ENCODE results near the gene TMEM237.

Gene TMEM237

DNA sequence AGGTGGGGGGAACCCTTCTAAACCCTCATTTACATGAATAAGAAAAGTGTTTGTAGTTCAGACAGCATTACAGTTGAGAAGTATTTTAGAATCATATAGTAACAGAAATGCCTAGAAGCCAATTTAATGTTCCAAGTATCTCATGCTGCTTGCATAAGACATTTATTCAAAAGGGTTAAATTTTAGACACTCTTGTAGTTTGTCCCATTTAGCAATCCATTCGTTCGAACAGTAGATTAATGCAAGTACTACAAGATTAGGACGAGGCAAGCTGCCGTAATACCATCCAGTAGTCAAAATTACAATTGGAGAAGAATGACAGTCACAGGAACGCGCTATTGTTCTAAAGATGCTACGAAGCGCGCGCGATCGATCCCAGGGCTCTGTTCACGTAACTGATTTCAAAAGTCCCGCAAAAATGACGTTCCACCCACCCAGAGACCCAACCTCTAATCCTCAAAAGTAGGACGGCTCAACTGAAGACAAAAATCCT is 1.2 kb downstream of the TMEM237 start:
- no peak for DNase-seq (ENCODE audit: low read depth)

DNA sequence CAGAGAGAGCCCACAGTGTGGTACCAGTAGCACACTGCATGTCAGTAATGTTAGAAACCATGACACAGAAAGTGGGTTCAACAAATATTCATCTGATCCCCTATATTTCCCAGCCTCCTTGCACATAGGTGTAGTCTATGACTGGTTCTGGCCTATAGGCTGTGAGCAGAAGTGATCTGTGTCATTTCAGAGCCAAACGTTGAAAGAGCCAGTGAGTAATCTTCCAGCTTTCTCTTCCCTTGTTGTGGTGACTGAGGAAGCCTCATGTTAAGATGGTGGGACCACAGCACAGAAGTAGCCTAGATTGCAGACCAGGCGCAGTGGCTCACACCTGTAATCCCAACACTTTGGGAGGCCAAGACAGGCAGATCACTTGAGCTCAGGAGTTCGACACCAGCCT is 4.1 kb downstream of the TMEM237 start:
- no peak for DNase-seq (ENCODE audit: low read depth)

DNA sequence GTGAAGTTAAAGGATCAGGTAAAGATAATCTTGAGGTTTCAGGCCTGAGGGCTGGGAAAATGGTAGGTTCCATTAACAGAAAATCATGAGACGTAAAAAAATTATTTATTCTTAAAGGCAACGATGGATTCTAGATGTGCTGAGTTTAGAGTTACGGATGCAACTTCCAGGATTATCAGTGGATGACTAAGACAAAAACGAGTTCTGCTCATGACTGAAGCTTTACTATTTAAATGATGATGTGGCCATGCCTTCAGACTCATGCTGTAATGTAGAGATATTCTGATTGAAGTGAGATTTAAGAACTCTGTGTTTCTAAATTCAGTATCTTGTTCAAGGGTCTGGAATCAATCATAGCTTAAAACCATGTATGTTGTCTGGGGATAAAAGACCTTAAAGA is 5.0 kb downstream of the TMEM237 start:
- DNase-seq (ENCODE audit: low read depth), result no peak

DNA sequence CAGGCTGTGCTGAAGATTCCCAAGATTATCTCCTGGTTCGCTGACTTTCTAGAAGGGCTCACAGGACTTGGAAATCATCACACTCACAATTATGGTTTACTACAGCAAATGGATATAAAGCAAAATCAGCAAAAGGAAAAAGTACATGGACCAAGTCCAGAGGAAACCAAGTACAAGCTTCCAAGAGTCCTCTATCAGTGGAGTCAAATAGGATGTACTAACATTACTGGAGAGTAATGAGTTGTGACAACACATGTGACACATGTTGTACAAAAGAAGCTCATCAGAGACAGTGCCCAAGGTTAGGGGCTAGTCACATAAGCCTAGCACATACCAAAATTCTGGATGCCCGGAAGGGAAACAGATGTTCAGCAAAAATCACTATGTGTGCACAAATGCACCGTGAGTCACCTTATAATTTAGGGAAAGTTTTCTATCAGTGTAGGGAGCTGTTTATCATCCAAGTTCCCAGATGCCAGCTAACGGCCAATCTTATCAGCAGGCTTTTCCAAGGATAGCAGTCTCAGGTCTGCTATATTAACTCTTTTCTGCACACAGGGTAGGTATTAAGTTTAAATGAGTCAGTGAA is 9.5 kb downstream of the TMEM237 start:
- DNase-seq (ENCODE audit: low read depth), result no peak

DNA sequence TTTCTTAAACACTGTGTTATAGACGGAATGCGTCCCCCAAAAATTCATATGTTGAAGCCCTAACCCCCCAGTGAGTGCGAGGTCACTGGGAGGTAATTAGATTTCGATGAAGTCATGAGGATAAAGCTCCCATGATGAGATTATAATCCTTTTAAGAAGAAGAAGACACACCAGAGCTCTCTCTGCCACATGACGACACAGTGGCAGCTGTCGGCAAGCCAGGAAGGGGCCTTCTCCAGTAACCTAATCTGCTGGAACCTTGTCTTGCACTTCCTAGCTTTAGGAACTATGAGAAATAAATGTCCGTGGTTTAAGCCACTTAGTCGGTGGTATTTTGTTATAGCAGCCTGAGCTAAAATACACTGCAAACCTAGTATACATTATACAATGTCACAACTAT is 12.3 kb downstream of the TMEM237 start:
- DNase-seq (ENCODE audit: low read depth), result no peak

DNA sequence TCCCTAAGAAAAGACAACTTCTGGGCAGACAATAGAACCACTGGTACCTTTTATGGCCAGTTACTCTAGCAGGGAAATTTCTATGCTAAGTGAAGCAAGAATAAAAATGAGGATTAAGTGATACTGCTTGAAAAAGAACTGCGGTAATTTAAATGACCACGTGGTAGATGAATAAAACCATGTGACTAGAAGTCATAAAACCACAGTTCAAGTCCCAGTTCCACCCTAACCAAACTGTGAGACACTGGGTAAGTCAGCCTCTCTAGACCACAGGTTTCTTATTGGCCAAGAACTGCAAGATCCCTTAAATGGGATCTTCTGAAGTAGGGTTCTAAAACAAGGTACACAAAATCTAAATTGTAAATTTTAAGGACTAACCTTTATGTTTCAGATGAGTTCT is 12.7 kb downstream of the TMEM237 start:
- DNase-seq (ENCODE audit: low read depth), result no peak

DNA sequence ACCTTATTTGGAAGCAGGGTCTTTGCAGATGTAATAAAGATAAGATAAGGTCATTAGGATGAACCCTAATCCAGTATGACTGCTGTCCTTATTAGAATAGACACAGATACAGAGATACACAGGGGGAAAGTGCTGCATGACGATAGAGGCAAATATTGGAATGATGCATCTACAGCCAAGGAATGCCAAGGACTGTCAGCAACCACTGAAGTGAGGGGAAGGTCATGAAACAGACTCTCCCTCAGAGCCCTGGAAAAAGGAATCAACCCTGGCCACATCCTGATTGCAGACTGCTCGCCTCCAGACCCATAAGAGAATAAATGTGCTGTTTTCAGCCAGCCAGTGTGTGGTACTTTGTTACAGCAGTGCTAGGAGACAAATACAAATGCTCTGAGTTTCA is 14.8 kb downstream of the TMEM237 start:
- DNase-seq (ENCODE audit: low read depth), result no peak

DNA sequence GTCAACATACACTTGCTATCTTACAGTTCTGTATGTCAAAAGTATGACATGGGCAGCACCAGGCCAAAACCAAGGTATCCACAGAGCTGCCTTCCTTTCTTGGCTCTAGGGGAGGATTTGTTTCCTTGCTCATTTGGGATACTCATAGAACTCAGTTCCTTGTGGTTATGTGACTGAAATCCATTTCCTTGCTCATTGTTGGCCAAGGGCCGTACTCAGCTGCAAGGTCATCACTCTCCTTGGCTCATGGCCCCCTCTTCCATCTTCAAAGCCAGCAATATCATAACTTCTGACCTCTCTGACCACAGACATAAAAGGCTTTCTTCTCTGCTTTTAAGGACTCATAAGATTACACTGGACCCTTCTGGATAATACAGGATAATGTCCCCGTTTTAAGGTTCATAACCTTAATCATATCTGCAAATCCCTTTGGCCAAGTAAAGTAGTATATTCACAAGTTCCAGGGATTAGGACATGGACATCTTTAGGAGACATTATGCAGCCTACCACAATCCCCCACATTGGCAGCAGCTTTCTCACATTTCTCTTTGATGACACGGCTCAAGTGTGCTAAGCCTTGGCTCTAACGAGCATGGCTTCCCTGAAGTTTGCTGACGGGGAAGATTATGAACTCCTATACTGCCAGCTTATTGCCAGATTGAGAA is 20.9 kb downstream of the TMEM237 start:
- no peak for DNase-seq (ENCODE audit: low read depth)

DNA sequence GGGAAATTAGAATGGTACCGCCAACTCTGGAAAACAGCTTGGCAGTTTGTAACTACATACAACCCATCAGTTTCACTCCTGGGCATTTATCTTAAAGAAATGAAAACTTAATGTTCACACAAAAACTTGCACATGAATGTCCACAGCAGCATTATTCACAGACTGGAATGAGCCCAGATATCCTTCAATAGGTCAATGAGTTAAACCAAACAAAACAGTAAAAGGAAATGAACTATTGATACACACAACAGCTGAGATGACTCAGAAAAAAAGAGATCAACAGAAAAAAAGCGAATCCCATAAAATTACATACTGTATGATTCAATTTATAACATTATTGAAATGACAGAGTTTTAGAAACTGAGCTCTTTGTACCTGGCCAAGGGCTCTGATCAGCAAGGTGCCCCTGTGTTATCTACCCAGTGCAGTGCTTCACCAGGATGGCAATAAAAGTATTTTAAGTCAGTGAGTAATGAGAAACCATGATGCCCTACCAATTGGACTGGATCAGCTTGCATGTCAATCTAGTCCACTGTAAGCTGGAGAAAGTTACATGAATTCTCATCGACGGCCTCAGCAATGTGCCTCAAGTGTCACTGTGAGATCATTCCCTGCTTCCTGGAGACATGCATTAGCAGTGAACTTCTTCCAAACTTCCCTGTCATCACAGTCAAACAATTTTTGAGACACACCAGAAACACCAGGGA is 21.9 kb downstream of the TMEM237 start:
- DNase-seq (ENCODE audit: low read depth), result no peak

DNA sequence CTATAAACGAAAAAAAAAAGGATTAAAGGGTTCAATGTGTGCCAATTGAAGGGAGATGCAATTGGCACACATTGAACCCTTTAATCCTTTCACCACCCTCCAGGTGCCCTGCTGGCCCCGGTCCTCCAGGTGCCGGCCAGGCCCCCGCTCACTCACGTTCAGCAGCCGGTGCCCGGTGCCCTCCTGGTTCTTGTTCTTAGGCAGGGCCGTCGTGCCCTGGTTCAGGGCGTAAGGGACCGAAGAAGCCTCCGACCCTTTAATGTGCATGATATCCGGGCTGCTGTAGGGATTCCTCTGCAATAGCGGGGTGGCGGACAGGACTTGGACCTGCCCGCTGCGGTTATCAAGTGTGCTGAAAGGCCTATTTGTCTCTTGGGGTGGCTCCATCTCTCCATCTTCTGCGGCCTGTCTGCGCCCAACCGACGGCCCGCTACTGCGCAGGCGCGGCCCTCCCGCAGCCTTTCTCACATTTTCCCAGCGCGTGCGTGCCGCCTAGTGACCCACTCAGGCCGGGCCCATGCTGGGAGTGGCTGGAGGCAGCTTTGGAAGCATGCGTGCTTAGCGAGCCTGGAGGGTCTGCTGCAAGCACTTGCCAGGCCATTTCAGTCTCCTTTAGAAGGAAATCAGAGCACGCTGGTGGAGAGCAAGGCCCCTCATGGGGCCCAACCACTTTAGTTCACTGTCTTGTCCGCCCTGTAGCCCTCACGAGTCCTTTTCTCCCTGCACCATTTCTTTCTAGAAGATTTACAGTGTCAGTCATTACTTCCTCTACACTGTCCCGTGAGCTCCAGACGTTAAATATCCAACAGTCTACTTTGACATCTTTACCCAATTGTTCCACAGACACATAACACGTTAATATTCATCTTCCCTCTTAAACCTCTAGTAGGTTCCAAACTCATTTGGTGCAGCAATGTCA is 24.3 kb downstream of the TMEM237 start:
- DNase-seq (ENCODE audit: low read depth), result no peak

DNA sequence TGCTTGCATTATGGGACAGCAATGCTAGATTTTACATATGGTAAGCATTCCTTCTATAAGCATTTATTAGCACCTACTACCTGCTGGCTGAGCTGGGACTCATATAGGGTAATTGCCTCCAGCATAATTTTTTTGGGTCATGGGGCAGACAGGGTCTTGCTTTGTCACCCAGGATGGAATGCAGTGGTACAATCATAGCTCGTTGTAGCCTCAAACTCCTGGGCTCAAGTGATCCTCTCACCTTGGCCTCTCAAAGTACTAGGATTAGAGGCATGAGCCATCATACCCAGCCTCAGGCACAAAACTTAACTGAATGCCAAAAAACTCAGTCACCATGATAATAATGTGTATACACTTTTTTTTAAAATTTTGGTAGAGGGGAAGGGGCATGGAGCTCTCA is 35.3 kb downstream of the TMEM237 start:
- DNase-seq (ENCODE audit: low read depth), result no peak

DNA sequence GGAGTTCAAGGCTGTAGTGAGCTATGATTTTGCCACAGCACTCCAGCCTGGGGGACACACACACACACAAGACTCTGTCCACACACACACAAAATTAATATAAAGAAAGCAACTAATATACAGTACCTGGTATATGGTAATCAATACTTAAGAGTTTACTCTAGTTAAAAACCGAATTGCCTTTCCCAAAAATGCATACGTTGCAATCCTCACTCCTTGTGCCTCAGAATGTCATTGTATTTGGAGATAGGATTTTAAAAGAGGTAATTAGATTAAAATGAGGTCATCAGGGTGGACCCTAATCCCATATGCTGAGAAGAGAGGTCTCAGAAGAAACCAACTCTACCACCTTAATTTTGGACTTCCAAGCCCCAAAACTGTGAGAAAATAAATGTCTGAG is 35.7 kb downstream of the TMEM237 start:
- no peak for DNase-seq (ENCODE audit: low read depth)

DNA sequence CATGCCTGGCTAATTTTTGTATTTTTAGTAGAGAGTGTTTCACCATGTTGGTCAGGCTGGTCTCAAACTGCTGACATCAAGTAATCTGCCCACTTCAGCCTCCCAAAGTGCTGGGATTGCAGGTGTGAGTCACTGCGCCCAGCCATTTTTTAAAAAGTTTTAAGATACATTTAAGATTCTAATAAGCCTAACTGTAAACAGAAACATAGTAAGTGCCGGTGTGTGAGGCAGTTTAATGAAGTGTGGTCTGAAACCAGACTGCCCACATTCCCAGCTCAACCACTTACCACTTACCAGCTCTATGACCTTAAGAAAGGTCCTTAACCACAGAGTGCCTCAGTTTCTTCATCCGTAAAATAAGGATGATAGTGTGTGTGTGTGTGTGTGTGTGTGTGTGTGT is 42.4 kb downstream of the TMEM237 start:
- no peak for DNase-seq (ENCODE audit: low read depth)

DNA sequence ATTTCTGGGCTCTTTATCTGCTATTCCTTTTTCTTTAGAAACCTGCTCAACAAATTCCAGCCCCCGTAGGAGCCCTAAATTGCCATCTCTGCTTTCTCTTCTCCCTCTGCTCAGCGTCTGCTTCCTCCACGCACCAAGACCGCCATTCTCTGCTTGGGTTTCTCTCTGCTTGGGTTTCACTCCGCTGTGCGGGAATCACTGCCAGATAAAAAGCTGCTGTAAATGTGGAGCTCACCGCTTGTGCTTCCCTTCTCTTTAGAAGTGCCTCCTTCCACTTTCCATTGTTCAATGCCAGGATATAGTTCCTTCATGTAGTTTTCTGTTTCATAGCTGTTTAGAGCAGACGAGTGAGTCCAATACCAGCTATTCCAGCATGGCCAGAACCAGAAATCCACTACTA is 45.9 kb downstream of the TMEM237 start:
- no peak for DNase-seq (ENCODE audit: low read depth)

DNA sequence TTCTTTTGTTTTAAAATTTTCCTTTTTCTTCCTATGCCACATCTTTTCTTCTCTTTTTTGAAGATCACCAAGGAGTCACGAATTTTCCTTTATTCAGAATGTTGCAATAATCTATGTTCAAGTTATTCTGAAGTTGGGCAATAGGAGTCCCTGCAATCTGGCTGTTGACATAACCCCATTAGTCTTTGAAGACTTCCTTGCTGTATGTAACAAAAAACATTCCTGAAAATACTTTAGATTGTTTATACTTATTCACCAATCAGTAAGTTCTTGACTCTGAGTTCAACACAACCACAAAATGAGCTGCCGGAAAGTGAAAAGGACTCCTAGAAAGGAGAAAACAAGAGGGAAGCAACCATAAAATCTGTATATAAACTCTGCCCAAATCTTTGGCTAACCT is 62.8 kb downstream of the TMEM237 start:
- no peak for DNase-seq (ENCODE audit: low read depth)

DNA sequence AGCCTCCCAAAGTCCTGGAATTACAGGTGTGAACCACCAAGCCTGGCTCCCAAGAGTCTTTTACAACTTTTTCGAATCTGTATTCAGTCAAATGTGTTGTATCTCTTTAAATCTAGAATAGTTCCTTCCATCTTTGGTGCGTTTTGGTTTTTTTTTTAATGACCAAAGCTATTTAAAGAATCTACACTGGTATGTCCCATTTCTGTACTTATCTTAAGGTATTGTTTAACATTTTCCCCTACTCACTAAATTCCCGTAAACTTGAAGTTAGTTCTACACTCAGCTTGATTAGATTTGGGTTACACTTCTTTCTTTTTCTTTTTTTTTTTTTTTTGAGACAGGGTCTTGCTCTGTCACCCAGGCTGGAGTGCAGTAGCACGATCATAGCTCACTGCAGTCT is 63.8 kb downstream of the TMEM237 start:
- no peak for DNase-seq (ENCODE audit: low read depth)

DNA sequence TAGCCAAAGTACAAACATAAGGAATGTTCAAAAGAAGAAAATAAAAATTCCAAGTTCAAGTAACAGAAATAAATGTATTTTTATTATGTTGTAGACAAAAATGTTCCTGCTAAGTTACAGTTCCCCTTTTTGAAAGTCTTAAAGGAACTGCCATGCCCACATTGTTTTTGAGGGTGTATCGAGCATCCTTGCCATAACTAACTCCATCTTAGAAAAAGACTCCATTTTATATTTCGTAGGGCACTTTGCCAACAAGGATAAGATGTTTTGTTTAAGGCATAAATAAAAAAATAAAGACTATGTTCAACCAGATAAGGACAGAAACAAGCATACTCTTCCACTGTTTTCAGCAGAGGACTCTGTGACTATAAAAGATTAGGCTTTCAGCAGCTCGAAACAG is 67.3 kb downstream of the TMEM237 start:
- no peak for DNase-seq (ENCODE audit: low read depth)

DNA sequence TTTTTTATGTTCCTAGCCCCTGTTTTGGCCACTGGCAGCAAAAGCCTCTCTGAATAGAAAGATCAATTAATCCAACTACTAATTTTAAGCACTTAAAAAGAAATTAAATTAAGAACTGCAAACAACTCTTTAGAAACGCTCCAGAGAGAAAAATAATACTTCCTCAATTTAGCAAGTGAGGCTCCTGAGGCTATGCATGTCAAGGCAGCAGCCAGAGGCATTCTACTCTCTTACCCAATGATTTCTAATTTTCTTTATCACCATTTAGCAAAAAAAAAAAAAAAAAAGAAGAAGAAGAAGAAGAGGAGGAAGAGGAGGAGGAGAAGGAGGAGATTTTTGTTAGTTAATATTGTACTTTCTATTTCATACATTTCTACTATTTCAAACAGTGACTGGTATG is 68.5 kb downstream of the TMEM237 start:
- no peak for DNase-seq (ENCODE audit: low read depth)

DNA sequence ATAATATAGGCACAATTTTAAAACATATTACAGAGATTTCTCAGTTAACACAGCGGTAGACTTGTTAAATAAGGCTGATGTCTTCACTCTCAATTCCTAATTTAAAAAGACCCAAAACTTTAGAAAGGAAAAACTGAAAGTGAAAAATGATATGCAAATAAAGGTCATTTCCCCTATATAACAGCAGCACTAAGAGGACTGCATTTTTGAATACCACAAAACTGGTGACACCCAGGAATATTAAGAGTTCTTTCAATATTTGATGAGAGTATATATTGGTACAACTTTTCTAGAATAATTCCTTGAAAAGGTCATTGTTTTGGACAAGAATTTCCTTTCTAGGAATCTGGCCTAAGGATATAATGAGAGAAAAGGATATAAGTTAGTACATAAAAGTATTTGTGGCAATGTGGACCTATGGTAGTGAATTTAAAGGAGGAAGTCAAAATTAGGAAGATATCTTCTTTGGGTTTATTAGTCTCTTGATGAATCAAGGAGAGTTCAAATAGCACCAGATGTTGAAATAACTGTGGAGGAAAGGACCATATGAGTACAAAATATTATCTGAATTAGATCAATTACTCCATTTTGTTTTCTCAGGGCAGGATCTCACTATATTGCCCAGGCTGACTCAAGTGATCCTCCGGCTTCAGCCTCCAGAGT is 70.3 kb downstream of the TMEM237 start:
- no peak for DNase-seq (ENCODE audit: low read depth)
